ENCODE measurements around the gene MICAL2. TPM values are rescaled to one million over a fixed set of nuclear protein-coding genes. Genes with fewer than 3 reads are reported as not detected.

MICAL2 gene
- total and polyA plus RNA-seq, 10 of the 15 experiments (the other 5 are each of a cell fraction or from before 2014, with no cell fraction given), result 0.90 to 5.6 (median 2.4) TPM

- no peaks in the 10 kb centered on the region for H3K36me3 ChIP-seq (ENCODE audit: control insufficient read depth in 2 of 2, insufficient read depth in 2 of 2, low read length in 1 of 2)
- H2AFZ ChIP-seq (ENCODE audit: control insufficient read depth, low read depth, low read length), result no peak overlapping the region
- intact Hi-C loops (cut with micrococcal nuclease; ENCODE audit: unreplicated experiment), result no loop called here
- ChIA-PET RAD21 (ENCODE audit: unreplicated experiment) (no interaction called here), POLR2A (no interaction called here), CTCF (no interaction called here), SMC1A (ENCODE audit: uncharacterized antibody, unreplicated experiment) (interaction anchor here (0.6 kb wide), 1 partner anchor 80 kb away, joined by 4 read pairs; no protein-coding TSS in a partner anchor)
- no peaks in the 10 kb centered on the region for H4K20me1 ChIP-seq (ENCODE audit: control insufficient read depth, insufficient read depth)
- H3K9ac ChIP-seq (ENCODE audit: control insufficient read depth, insufficient read depth, low read length), result no peak overlapping the region
- no peak overlapping the region for H3K4me3 ChIP-seq
- H3K27ac ChIP-seq (ENCODE audit: control insufficient read depth, insufficient read depth), result no peak overlapping the region
- TF ChIP-seq USF1 (IDR thresholded peaks at IDR 0.05; ENCODE audit: borderline replicate concordance, extremely low read length, insufficient read depth, low read depth, low read length), result no peak
- no peak for TF ChIP-seq MYC (IDR thresholded peaks at IDR 0.05; ENCODE audit: insufficient read depth, insufficient read length, insufficient replicate concordance, low read length, severe bottlenecking)
- no peak for TF ChIP-seq CHD1 (IDR thresholded peaks at IDR 0.05; ENCODE audit: low read depth, low read length)
- TF ChIP-seq NRF1 (conservative IDR thresholded peaks at IDR 0.05; ENCODE audit: low read depth, low read length), result no peak
- H3K27me3 ChIP-seq (replicated peaks in 1 of 2; ENCODE audit: control insufficient read depth in 2 of 2, insufficient read depth in 2 of 2, low read length in 1 of 2), result no peaks in the 10 kb centered on the region
- H3K4me1 ChIP-seq (ENCODE audit: control insufficient read depth, insufficient read depth, low read length), result no peaks in the 10 kb centered on the region; the same call in 1 of the 2 replicates
- no peak for ATAC-seq
- in situ Hi-C loops (cut with MboI), result no loop called here
- H3K9me3 ChIP-seq (replicated peaks; ENCODE audit: control insufficient read depth, insufficient read depth, low read length), result no peaks in the 10 kb centered on the region
- BruUV-seq (replicated peaks), result no TSS peak
- H3K4me2 ChIP-seq (ENCODE audit: control insufficient read depth, insufficient read depth), result no peak overlapping the region
- DNase-seq (ENCODE audit: low read depth, low spot score), result no peak
- WGBS (ENCODE audit: insufficient coverage, insufficient replicate concordance, low lambda C conversion rate, missing lambda C conversion rate), result 68% methylated on average over 12 of the region's 12 CpGs
- no peak for FAIRE-seq
- no peaks in the 10 kb centered on the region for H3K79me2 ChIP-seq (ENCODE audit: control insufficient read depth, insufficient read depth, low read length)
Observed at GRCh38 chr11:12111549-12112520, 1.4 kb downstream of the MICAL2 start.

- Histone ChIP-seq H3K27me3 (replicated peaks in 1 of 2; ENCODE audit: control insufficient read depth in 2 of 2, insufficient read depth in 2 of 2, low read length in 1 of 2) (no peaks in the 10 kb centered on the region), H3K9me3 (replicated peaks; ENCODE audit: control insufficient read depth, insufficient read depth, low read length) (no peaks in the 10 kb centered on the region), H2AFZ (ENCODE audit: control insufficient read depth, low read depth, low read length) (no peak overlapping the region), H3K4me1 (ENCODE audit: control insufficient read depth, insufficient read depth, low read length) (no peaks in the 10 kb centered on the region; the same call in 1 of the 2 replicates), H3K4me3 (no peak overlapping the region), H4K20me1 (ENCODE audit: control insufficient read depth, insufficient read depth) (no peaks in the 10 kb centered on the region), H3K9ac (ENCODE audit: control insufficient read depth, insufficient read depth, low read length) (no peak overlapping the region), H3K79me2 (ENCODE audit: control insufficient read depth, insufficient read depth, low read length) (no peaks in the 10 kb centered on the region), H3K27ac (ENCODE audit: control insufficient read depth, insufficient read depth) (no peak overlapping the region), H3K4me2 (ENCODE audit: control insufficient read depth, insufficient read depth) (no peak overlapping the region), H3K36me3 (ENCODE audit: control insufficient read depth in 2 of 2, insufficient read depth in 2 of 2, low read length in 1 of 2) (no peaks in the 10 kb centered on the region)
- CTCF ChIA-PET, result no interaction called here
- FAIRE-seq (no peak), DNase-seq (ENCODE audit: low read depth, low spot score) (no peak), ATAC-seq (no peak)
- in situ Hi-C loops (cut with MboI), result no loop called here
- intact Hi-C loops (cut with micrococcal nuclease; ENCODE audit: unreplicated experiment), result no loop called here
- RAD21 ChIA-PET (ENCODE audit: unreplicated experiment), result no interaction called here
- POLR2A ChIA-PET, result no interaction called here
- SMC1A ChIA-PET (ENCODE audit: uncharacterized antibody, unreplicated experiment), result no interaction called here
- 60% methylated on average over 2 of the region's 2 CpGs for WGBS (ENCODE audit: insufficient coverage, insufficient replicate concordance, low lambda C conversion rate, missing lambda C conversion rate)
- BruUV-seq (replicated peaks), result no TSS peak
- TF ChIP-seq SREBF2 (IDR thresholded peaks at IDR 0.05; ENCODE audit: low read length) (no peak), JUNB (IDR thresholded peaks at IDR 0.05) (no peak), ATF3 (IDR thresholded peaks at IDR 0.05; ENCODE audit: borderline replicate concordance, extremely low read depth, low read depth, low read length) (no peak), TCF12 (IDR thresholded peaks at IDR 0.05; ENCODE audit: low read depth, low read length) (no peak), TCF7 (IDR thresholded peaks at IDR 0.05; ENCODE audit: borderline replicate concordance) (no peak), SIX5 (IDR thresholded peaks at IDR 0.05; ENCODE audit: low read depth, low read length, severe bottlenecking) (no peak), MYC (IDR thresholded peaks at IDR 0.05; ENCODE audit: insufficient read depth, insufficient read length, insufficient replicate concordance, low read length, severe bottlenecking) (no peak), LARP7 (IDR thresholded peaks at IDR 0.05) (no peak), RELB (IDR thresholded peaks at IDR 0.05; ENCODE audit: low read depth) (no peak), CHD4 (IDR thresholded peaks at IDR 0.05) (no peak), BACH1 (IDR thresholded peaks at IDR 0.05; ENCODE audit: borderline replicate concordance) (no peak)
Observed at GRCh38 chr11:12112750-12113149, 2.4 kb downstream of the MICAL2 start.
